Small intestine (tissue), 16 donors: ENCODE data around the gene HIF3A. TPM values are rescaled to one million over a fixed set of nuclear protein-coding genes. Genes with fewer than 3 reads are reported as not detected.
"Not testable (repeated sequence)": the region's sequence is repeated elsewhere in the genome, so short reads cannot be mapped to it uniquely, and the experiment has no call there.

Experiments used
- DNase-seq, 2 donors: peaks; one replicate each; pipeline versions ENCODE4 v3.0.0 to v3.0.0-alpha.2; 2013
- FAIRE-seq: peaks from 2 replicates; lab custom pipeline; 2012; peaks lifted over from hg19 to GRCh38; lab: Jason Lieb, UNC
- H3K27ac ChIP-seq, 3 donors: one replicate each; pipeline ENCODE4 v1.5.1; 2013; ENCODE audit warnings: low read length in 2 of 3, mild to moderate bottlenecking in 2 of 3, control low read depth in 1 of 3, inconsistent platforms in 1 of 3, low read depth in 1 of 3, moderate library complexity in 1 of 3
- H3K27me3 ChIP-seq, 3 donors: one replicate each; pipeline ENCODE4 v1.6.1; 2013; ENCODE audit warnings: low read length in 3 of 3, inconsistent platforms in 1 of 3; ENCODE audit not compliant: control insufficient read depth in 3 of 3, insufficient read depth in 3 of 3
- H3K36me3 ChIP-seq, 3 donors: one replicate each; pipeline ENCODE4 v1.6.1; 2013; ENCODE audit warnings: low read length in 3 of 3, inconsistent platforms in 1 of 3, low read depth in 1 of 3, mild to moderate bottlenecking in 1 of 3, moderate library complexity in 1 of 3; ENCODE audit not compliant: control insufficient read depth in 3 of 3, insufficient read depth in 2 of 3
- H3K4me1 ChIP-seq, 3 donors: one replicate each; pipeline ENCODE4 v1.6.1; 2013; ENCODE audit warnings: low read length in 2 of 3, inconsistent platforms in 1 of 3, low read depth in 1 of 3, mild to moderate bottlenecking in 1 of 3, moderate library complexity in 1 of 3; ENCODE audit not compliant: control insufficient read depth in 3 of 3, insufficient read depth in 2 of 3
- H3K4me3 ChIP-seq, 3 donors: one replicate each; pipeline ENCODE4 v1.5.1; 2013; ENCODE audit warnings: low read length in 3 of 3, control low read depth in 1 of 3, inconsistent platforms in 1 of 3, low read depth in 1 of 3, mild to moderate bottlenecking in 1 of 3, moderate library complexity in 1 of 3
- H3K9me3 ChIP-seq, 2 donors: one replicate each; pipeline ENCODE4 v1.6.1; 2013; ENCODE audit warnings: low read depth in 1 of 2, low read length in 1 of 2; ENCODE audit not compliant: control insufficient read depth in 2 of 2, insufficient read depth in 1 of 2
- WGBS, 3 donors: extraction: QIAGEN DNeasy Blood & Tissue Kit; methylation state at CpG; one replicate each; pipeline ENCODE4 v1.1.7; 2013; 5-methylcytosine and 5-hydroxymethylcytosine counted together
- long read RNA-seq, 10 donors: transcript quantifications; one replicate each; lab custom pipeline, GENCODE V29; 2026
- polyA plus RNA-seq, 4 donors: library from polyadenylated mRNA; stranded (reverse) in 3 of 4; unstranded in 1 of 4; fragments of 200-250 nt in 3 of 4; fragments of 120-200 nt in 1 of 4; gene quantifications; one replicate each; pipeline versions ENCODE4 v1.2.1 to v1.2.3, GENCODE V29; 2013
- donor health status: healthy with polysubstance abuse.
- donor health status: control.
- donor health status: control.
- donor health status: Bipolar disorder and iron deficiency.
- donor health status: healthy.

HIF3A gene
- polyA plus RNA-seq, result 100 to 1,000 TPM in 1 of 4 donors, 10 to 100 TPM in 1, 1 to 10 TPM in 1, under 1 TPM in 1; 0.89 to 159 (median 16.0) TPM
- long read RNA-seq, donor 1, full-length matches to known transcripts, result 11 of 17 reads
- long read RNA-seq, donor 1, partial matches to known transcripts, result 6 of 17 reads
- long read RNA-seq, donor 1, other reads (novel, unspliced or antisense), result 0 of 17 reads
- long read RNA-seq, donor 2, partial matches to known transcripts, result 10 of 13 reads
- long read RNA-seq, donor 2, other reads (novel, unspliced or antisense), result 0 of 13 reads
- long read RNA-seq, donor 3, transcript HIF3A-217 (2 exons, 313 nt), result major isoform, 7 of 38 reads
- long read RNA-seq, donor 3, partial matches to known transcripts, result 28 of 38 reads
- long read RNA-seq, donor 3, other reads (novel, unspliced or antisense), result 0 of 38 reads
- long read RNA-seq, donor 4, result 0 reads
- long read RNA-seq, donor 5, result 0 reads
- long read RNA-seq, donor 6, partial matches to known transcripts, result 0 of 4 reads
- long read RNA-seq, donor 6, other reads (novel, unspliced or antisense), result 0 of 4 reads
- long read RNA-seq, donor 7, full-length matches to known transcripts, result 15 of 33 reads
- long read RNA-seq, donor 7, partial matches to known transcripts, result 18 of 33 reads
- long read RNA-seq, donor 7, other reads (novel, unspliced or antisense), result 0 of 33 reads
- long read RNA-seq, donor 8, partial matches to known transcripts, result 0 of 2 reads
- long read RNA-seq, donor 8, other reads (novel, unspliced or antisense), result 0 of 2 reads
- long read RNA-seq, donor 9, partial matches to known transcripts, result 0 of 1 reads
- long read RNA-seq, donor 9, other reads (novel, unspliced or antisense), result 0 of 1 reads
- long read RNA-seq, donor 10, partial matches to known transcripts, result 93 of 99 reads
- long read RNA-seq, donor 10, other reads (novel, unspliced or antisense), result 0 of 99 reads

GRCh38 chr19:46296722-46297461, at the start of gene HIF3A:
Gene HIF3A (plus strand): TSS chr19:46297042. CDS start chr19:46297077, 35 bp downstream.
- H3K27ac ChIP-seq, result peak within 1 kb of the TSS in 2 of 3 donors; percentile 63 to 93
- no peak for FAIRE-seq

GRCh38 chr19:46250076-46250735, 46.6 kb upstream of the HIF3A start:
- no peak overlapping the region for H3K4me3 ChIP-seq
- WGBS, 3 donors, result 47 to 62% (median 61%) methylated on average over 3 of the region's 3 CpGs
- H3K27ac ChIP-seq, result no peak overlapping the region
- H3K4me1 ChIP-seq, result no peaks in the 10 kb centered on the region
- DNase-seq, result no peak
- FAIRE-seq, result no peak
- no peaks in the 10 kb centered on the region for H3K9me3 ChIP-seq
- H3K27me3 ChIP-seq, result peaks cover 0 to 2% (median 0%) of the 10 kb centered on the region in 3 donors
- H3K36me3 ChIP-seq, result no peaks in the 10 kb centered on the region

More at GRCh38 chr19:46296722-46297461, at the start of gene HIF3A:
- 4 to 9% (median 5%) methylated on average over 27 to 46 of the region's 46 CpGs for WGBS, 3 donors
- peak; percentile 54 to 95 for DNase-seq
- no peaks in the 10 kb centered on the region for H3K27me3 ChIP-seq
- H3K4me1 ChIP-seq, result peaks cover 4 to 51% (median 12%) of the 10 kb centered on the region in 3 donors
- H3K4me3 ChIP-seq, result peak within 1 kb of the TSS in 1 of 3 donors; percentile 68
- H3K9me3 ChIP-seq, result peaks cover 0 to 5% of the 10 kb centered on the region in 2 donors
- no peaks in the 10 kb centered on the region for H3K36me3 ChIP-seq

- no peaks in the 10 kb centered on the region for H3K36me3 ChIP-seq
- H3K4me1 ChIP-seq, result no peaks in the 10 kb centered on the region
- H3K27ac ChIP-seq, result no peak overlapping the region
- DNase-seq (no peak), FAIRE-seq (no peak)
- no peaks in the 10 kb centered on the region for H3K9me3 ChIP-seq
- no peak overlapping the region for H3K4me3 ChIP-seq
- peaks cover 0 to 2% (median 0%) of the 10 kb centered on the region in 3 donors for H3K27me3 ChIP-seq
- WGBS, 3 donors, result 44 to 67% (median 49%) methylated on average over 5 of the region's 5 CpGs
Measured at GRCh38 chr19:46251416-46251815, 45.4 kb upstream of the HIF3A start.

GRCh38 chr19:46254776-46255175, 42.1 kb upstream of the HIF3A start:
- DNase-seq, result no peak
- Histone ChIP-seq H3K27me3 (peaks cover 0 to 5% (median 0%) of the 10 kb centered on the region in 3 donors), H3K4me3 (no peak overlapping the region), H3K4me1 (no peaks in the 10 kb centered on the region), H3K9me3 (no peaks in the 10 kb centered on the region), H3K36me3 (no peaks in the 10 kb centered on the region), H3K27ac (no peak overlapping the region)
- 57 to 73% (median 60%) methylated on average over 4 of the region's 4 CpGs for whole genome bisulfite sequencing, 3 donors
- no peak for FAIRE-seq

GRCh38 chr19:46256855-46257254, 40.0 kb upstream of the HIF3A start:
- Histone ChIP-seq H3K27me3 (peaks cover 0 to 13% (median 3%) of the 10 kb centered on the region in 3 donors), H3K4me3 (no peak overlapping the region), H3K27ac (no peak overlapping the region), H3K9me3 (no peaks in the 10 kb centered on the region), H3K36me3 (no peaks in the 10 kb centered on the region), H3K4me1 (no peaks in the 10 kb centered on the region)
- DNase-seq (no peak), FAIRE-seq (no peak)
- 64 to 69% (median 69%) methylated on average over 8 of the region's 8 CpGs for WGBS, 3 donors

- not testable (repeated sequence) for H3K4me3 ChIP-seq, H3K27ac ChIP-seq, H3K9me3 ChIP-seq, H3K36me3 ChIP-seq, FAIRE-seq, H3K4me1 ChIP-seq, DNase-seq
- WGBS, 3 donors, result 63 to 84% (median 79%) methylated on average over 5 to 7 of the region's 7 CpGs
- peaks cover 0 to 13% (median 3%) of the 10 kb centered on the region in 3 donors for H3K27me3 ChIP-seq
Measured at GRCh38 chr19:46261501-46261900, 35.3 kb upstream of the HIF3A start.

- DNase-seq, result peak in 1 of 2 donors; percentile 29
- WGBS, 3 donors, result 23 to 41% (median 28%) methylated on average over 11 of the region's 11 CpGs
- not testable (repeated sequence) for H3K4me3 ChIP-seq, H3K36me3 ChIP-seq, H3K27ac ChIP-seq, FAIRE-seq, H3K4me1 ChIP-seq, H3K9me3 ChIP-seq, H3K27me3 ChIP-seq
Measured at GRCh38 chr19:46262684-46263296, 34.1 kb upstream of the HIF3A start.
